Liver (tissue), 9 donors: ENCODE measurements around the gene COMMD7. TPM values are rescaled to one million over a fixed set of nuclear protein-coding genes. Genes with fewer than 3 reads are reported as not detected.

Experiments
- DNase-seq: peaks from one replicate; pipeline ENCODE4 v3.0.0-alpha.2; 2017; ENCODE audit warnings: low spot score
- H3K27ac ChIP-seq, 2 donors: one replicate each; pipeline ENCODE4 v1.7.0; 2013; ENCODE audit warnings: inconsistent platforms in 2 of 2, low read length in 2 of 2, control low read depth in 1 of 2, low read depth in 1 of 2, mild to moderate bottlenecking in 1 of 2
- H3K27me3 ChIP-seq, 4 donors: one replicate each; pipeline versions ENCODE4 v1.6.1 to v1.7.0; 2013; ENCODE audit warnings: low read length in 3 of 4, inconsistent platforms in 1 of 4, mild to moderate bottlenecking in 1 of 4, moderate library complexity in 1 of 4; ENCODE audit not compliant: control insufficient read depth in 4 of 4, insufficient read depth in 4 of 4
- H3K36me3 ChIP-seq, 4 donors: one replicate each; pipeline versions ENCODE4 v1.6.1 to v1.7.0; 2013; ENCODE audit warnings: low read length in 3 of 4, mild to moderate bottlenecking in 3 of 4, low read depth in 1 of 4, moderate library complexity in 1 of 4; ENCODE audit not compliant: control insufficient read depth in 4 of 4, insufficient read depth in 3 of 4
- H3K4me1 ChIP-seq, 4 donors: one replicate each; pipeline versions ENCODE4 v1.6.1 to v1.7.0; 2013; ENCODE audit warnings: low read length in 3 of 4, mild to moderate bottlenecking in 3 of 4, moderate library complexity in 1 of 4; ENCODE audit not compliant: control insufficient read depth in 4 of 4, insufficient read depth in 4 of 4
- H3K4me3 ChIP-seq, 3 donors: one replicate each; pipeline versions ENCODE4 v1.6.1 to v1.7.0; 2013; ENCODE audit warnings: low read length in 3 of 3, control low read depth in 1 of 3, low read depth in 1 of 3, mild to moderate bottlenecking in 1 of 3
- H3K9ac ChIP-seq, 2 donors: one replicate each; pipeline ENCODE4 v1.7.0; 2013; ENCODE audit warnings: low read length in 2 of 2, mild to moderate bottlenecking in 2 of 2, moderate library complexity in 2 of 2, control low read depth in 1 of 2, low read depth in 1 of 2
- H3K9me3 ChIP-seq, 4 donors: one replicate each; pipeline versions ENCODE4 v1.6.1 to v1.7.0; 2013; ENCODE audit warnings: low read length in 3 of 4; ENCODE audit not compliant: control insufficient read depth in 4 of 4
- CTCF ChIP-seq: fragments of 150-350 bp; IDR thresholded peaks from 2 replicates; pipeline ENCODE4 v1.5.1; 2017; ENCODE audit warnings: improper control_type of control experiment, low read depth, low read length; ENCODE audit not compliant: missing input control
- EGR1 ChIP-seq, 2 donors: IDR thresholded peaks; 2 replicates each; pipeline ENCODE4 v1.6.1; 2016 to 2018; ENCODE audit warnings: antibody characterized with exemption in 2 of 2, low read depth in 2 of 2
- FOXA2 ChIP-seq: IDR thresholded peaks from 2 replicates; pipeline ENCODE4 v1.6.1; 2016; ENCODE audit warnings: antibody characterized with exemption
- GABPA ChIP-seq, 2 donors: IDR thresholded peaks in 1 of 2; conservative IDR thresholded peaks in 1 of 2; 2 replicates each; pipeline ENCODE4 v1.6.1; 2016; ENCODE audit warnings: antibody characterized with exemption in 2 of 2, mild to moderate bottlenecking in 1 of 2, moderate library complexity in 1 of 2
- HNF4A ChIP-seq, 2 donors: conservative IDR thresholded peaks; 2 replicates each; pipeline ENCODE4 v1.6.1; 2016; ENCODE audit warnings: antibody characterized with exemption in 2 of 2, mild to moderate bottlenecking in 2 of 2
- HNF4G ChIP-seq: IDR thresholded peaks from 2 replicates; pipeline ENCODE4 v1.6.1; 2016; ENCODE audit warnings: antibody characterized with exemption
- JUND ChIP-seq, 2 donors: IDR thresholded peaks; 2 replicates each; pipeline ENCODE4 v1.6.1; 2016; ENCODE audit warnings: antibody characterized with exemption in 2 of 2
- NR2F2 ChIP-seq: IDR thresholded peaks from 2 replicates; pipeline ENCODE4 v1.6.1; 2016; ENCODE audit warnings: antibody characterized with exemption
- RAD21 ChIP-seq, 2 donors: IDR thresholded peaks; 2 replicates each; pipeline ENCODE4 v1.6.1; 2016; ENCODE audit warnings: antibody characterized with exemption in 2 of 2, mild to moderate bottlenecking in 2 of 2
- RXRA ChIP-seq, 2 donors: IDR thresholded peaks; 2 replicates each; pipeline ENCODE4 v1.6.1; 2017 to 2018; ENCODE audit warnings: antibody characterized with exemption in 2 of 2, mild to moderate bottlenecking in 1 of 2
- SP1 ChIP-seq: IDR thresholded peaks from 2 replicates; pipeline ENCODE4 v1.6.1; 2018; ENCODE audit warnings: antibody characterized with exemption, mild to moderate bottlenecking
- TAF1 ChIP-seq: conservative IDR thresholded peaks from 2 replicates; pipeline ENCODE4 v1.6.1; 2016; ENCODE audit warnings: antibody characterized with exemption, mild to moderate bottlenecking
- YY1 ChIP-seq: IDR thresholded peaks from 2 replicates; pipeline ENCODE4 v1.6.1; 2016; ENCODE audit warnings: antibody characterized with exemption, mild to moderate bottlenecking
- ZBTB33 ChIP-seq: IDR thresholded peaks from 2 replicates; pipeline ENCODE4 v1.6.1; 2016; ENCODE audit warnings: antibody characterized with exemption
- WGBS: extraction: QIAGEN DNeasy Blood & Tissue Kit; methylation state at CpG from one replicate; pipeline ENCODE4 v1.1.7; 2013; 5-methylcytosine and 5-hydroxymethylcytosine counted together
- polyA plus RNA-seq, 2 donors: library from polyadenylated mRNA; stranded (reverse) in 1 of 2; unstranded in 1 of 2; fragments of 200-250 nt in 1 of 2; fragments of >200 nt in 1 of 2; fragmentation: Nextera tagmentation in 1 of 2; extraction: Ambion mirVana in 1 of 2; gene quantifications; one replicate each; pipeline versions ENCODE4 v1.2.1 to v1.2.3, GENCODE V29; 2013 to 2015
- total RNA-seq, 2 donors: library from RNA; depleted of rRNA; stranded (reverse); fragments of >200 nt; gene quantifications; one replicate each; pipeline ENCODE4 v1.2.3, GENCODE V29; 2014
- TF ChIP-seq, protein P1 (sequence below): IDR thresholded peaks from 2 replicates; pipeline ENCODE4 v1.6.1; 2016; ENCODE audit warnings: antibody characterized with exemption
- TF ChIP-seq, protein P2 (sequence below): IDR thresholded peaks from 2 replicates; pipeline ENCODE4 v1.6.1; 2016; ENCODE audit warnings: antibody characterized with exemption
- donor health status: healthy.
- donor health status: healthy.
- donor health status: healthy.
- donor health status: healthy.
- donor health status: healthy.

COMMD7 gene
- total and polyA plus RNA-seq, 4 donors, result 8.3 to 42.7 (median 15.5) TPM

GRCh38 chr20:32773223-32773622 lies 30.0 kb upstream of the COMMD7 start:
- H3K9ac ChIP-seq, result no peak overlapping the region
- TF ChIP-seq YY1, result no peak
- TF ChIP-seq JUND (IDR thresholded peaks at IDR 0.05), result no peak
- TF ChIP-seq HNF4G, result no peak
- TF ChIP-seq, protein P1, sequence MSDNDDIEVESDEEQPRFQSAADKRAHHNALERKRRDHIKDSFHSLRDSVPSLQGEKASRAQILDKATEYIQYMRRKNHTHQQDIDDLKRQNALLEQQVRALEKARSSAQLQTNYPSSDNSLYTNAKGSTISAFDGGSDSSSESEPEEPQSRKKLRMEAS, result no peak
- no peak for TF ChIP-seq CTCF
- TF ChIP-seq GABPA (IDR thresholded peaks at IDR 0.05 in 1 of 2, conservative IDR thresholded peaks at IDR 0.05 in 1 of 2), result no peak
- no peak for TF ChIP-seq NR2F2
- TF ChIP-seq HNF4A (conservative IDR thresholded peaks at IDR 0.05), result no peak
- TF ChIP-seq, protein P2, sequence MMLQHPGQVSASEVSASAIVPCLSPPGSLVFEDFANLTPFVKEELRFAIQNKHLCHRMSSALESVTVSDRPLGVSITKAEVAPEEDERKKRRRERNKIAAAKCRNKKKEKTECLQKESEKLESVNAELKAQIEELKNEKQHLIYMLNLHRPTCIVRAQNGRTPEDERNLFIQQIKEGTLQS, result no peak
- no peak for TF ChIP-seq EGR1 (IDR thresholded peaks at IDR 0.05; ENCODE audit: low read depth in 2 of 2)
- H3K4me1 ChIP-seq, result peaks cover 3 to 17% (median 14%) of the 10 kb centered on the region in 4 donors
- no peaks in the 10 kb centered on the region for H3K36me3 ChIP-seq
- no peak overlapping the region for H3K4me3 ChIP-seq
- H3K9me3 ChIP-seq, result no peaks in the 10 kb centered on the region
- H3K27ac ChIP-seq, result no peak overlapping the region
- H3K27me3 ChIP-seq, result no peaks in the 10 kb centered on the region
- 97% methylated on average over 2 of the region's 2 CpGs for WGBS
- no peak for DNase-seq

GRCh38 chr20:32772046-32772445 lies 28.8 kb upstream of the COMMD7 start:
- Histone ChIP-seq H3K27ac (no peak overlapping the region), H3K4me3 (no peak overlapping the region), H3K27me3 (no peaks in the 10 kb centered on the region), H3K9ac (no peak overlapping the region), H3K36me3 (no peaks in the 10 kb centered on the region), H3K9me3 (no peaks in the 10 kb centered on the region), H3K4me1 (peaks cover 0 to 8% (median 6%) of the 10 kb centered on the region in 4 donors)
- DNase-seq, result no peak
- TF ChIP-seq RAD21 (IDR thresholded peaks at IDR 0.05) (no peak), EGR1 (IDR thresholded peaks at IDR 0.05; ENCODE audit: low read depth in 2 of 2) (no peak), CTCF (no peak), HNF4A (conservative IDR thresholded peaks at IDR 0.05) (no peak), TAF1 (no peak), SP1 (no peak), NR2F2 (no peak), JUND (IDR thresholded peaks at IDR 0.05) (no peak), FOXA2 (no peak), ZBTB33 (no peak), HNF4G (no peak), RXRA (IDR thresholded peaks at IDR 0.05) (no peak), YY1 (no peak)
- TF ChIP-seq, protein P2, result no peak
- WGBS, result 89% methylated on average over 3 of the region's 3 CpGs
